AG09309 (cell line): ENCODE measurements around the gene GSTK1.

Experiments used
- DNase-seq: peaks from one replicate; pipeline ENCODE4 v3.0.0-alpha.2; 2010; ENCODE audit warnings: low read depth
- H3K4me3 ChIP-seq: 2 replicates; pipeline ENCODE4 v1.5.1; 2011; ENCODE audit warnings: mild to moderate bottlenecking, low read depth, low read length, moderate library complexity; ENCODE audit not compliant: control insufficient read depth
- TF ChIP-seq, protein P1 (sequence below): IDR thresholded peaks from 2 replicates; pipeline ENCODE4 v1.5.1; 2011; ENCODE audit warnings: mild to moderate bottlenecking, low read depth, low read length, inconsistent platforms; ENCODE audit not compliant: insufficient read depth, control insufficient read depth; ENCODE audit errors: missing control alignments

GSTK1 gene

DNA sequence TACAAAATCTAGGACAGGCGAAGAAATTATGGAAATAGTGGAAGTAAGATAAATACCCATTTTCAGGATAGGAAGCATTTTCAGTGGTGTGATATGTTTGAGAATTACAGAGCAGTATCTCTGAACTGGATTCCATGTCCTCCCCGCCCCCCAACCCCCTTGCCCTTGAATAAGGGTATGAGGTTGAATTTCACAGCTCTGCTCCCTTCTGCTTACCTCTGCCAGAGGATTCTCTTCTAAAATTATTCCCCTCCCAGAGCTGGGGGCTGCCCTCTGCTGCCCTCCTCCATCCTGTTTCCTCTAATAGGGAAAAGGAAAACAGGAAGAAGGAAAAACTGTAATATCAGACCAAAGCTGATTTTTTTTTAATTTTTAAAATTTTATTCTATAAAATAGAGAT lies 45.4 kb downstream of the GSTK1 start:
- H3K4me3 ChIP-seq: no peak overlapping the region
- TF ChIP-seq, protein P1, sequence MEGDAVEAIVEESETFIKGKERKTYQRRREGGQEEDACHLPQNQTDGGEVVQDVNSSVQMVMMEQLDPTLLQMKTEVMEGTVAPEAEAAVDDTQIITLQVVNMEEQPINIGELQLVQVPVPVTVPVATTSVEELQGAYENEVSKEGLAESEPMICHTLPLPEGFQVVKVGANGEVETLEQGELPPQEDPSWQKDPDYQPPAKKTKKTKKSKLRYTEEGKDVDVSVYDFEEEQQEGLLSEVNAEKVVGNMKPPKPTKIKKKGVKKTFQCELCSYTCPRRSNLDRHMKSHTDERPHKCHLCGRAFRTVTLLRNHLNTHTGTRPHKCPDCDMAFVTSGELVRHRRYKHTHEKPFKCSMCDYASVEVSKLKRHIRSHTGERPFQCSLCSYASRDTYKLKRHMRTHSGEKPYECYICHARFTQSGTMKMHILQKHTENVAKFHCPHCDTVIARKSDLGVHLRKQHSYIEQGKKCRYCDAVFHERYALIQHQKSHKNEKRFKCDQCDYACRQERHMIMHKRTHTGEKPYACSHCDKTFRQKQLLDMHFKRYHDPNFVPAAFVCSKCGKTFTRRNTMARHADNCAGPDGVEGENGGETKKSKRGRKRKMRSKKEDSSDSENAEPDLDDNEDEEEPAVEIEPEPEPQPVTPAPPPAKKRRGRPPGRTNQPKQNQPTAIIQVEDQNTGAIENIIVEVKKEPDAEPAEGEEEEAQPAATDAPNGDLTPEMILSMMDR: no peak
- DNase-seq: no peak

DNA sequence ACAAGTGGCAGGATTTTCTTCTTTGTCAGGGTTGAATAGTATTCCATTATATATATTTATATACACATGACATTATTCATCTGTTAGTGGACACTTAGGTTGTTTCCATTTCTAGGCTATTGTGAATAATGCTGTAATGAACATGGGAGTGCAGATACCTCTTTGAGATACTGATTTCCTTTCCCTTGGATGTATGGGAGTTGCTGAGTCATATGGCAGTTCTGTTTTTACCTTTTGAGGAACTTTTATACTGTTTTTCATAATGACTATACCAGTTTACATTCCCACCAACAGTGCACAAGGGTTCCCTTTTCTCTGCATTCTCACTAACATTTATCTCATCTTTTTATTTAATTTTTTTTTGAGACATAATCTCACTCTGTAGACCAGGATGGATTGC lies 50.9 kb downstream of the GSTK1 start:
- TF ChIP-seq, protein P1: no peak
- no peak overlapping the region for H3K4me3 ChIP-seq
- DNase-seq: no peak

DNA sequence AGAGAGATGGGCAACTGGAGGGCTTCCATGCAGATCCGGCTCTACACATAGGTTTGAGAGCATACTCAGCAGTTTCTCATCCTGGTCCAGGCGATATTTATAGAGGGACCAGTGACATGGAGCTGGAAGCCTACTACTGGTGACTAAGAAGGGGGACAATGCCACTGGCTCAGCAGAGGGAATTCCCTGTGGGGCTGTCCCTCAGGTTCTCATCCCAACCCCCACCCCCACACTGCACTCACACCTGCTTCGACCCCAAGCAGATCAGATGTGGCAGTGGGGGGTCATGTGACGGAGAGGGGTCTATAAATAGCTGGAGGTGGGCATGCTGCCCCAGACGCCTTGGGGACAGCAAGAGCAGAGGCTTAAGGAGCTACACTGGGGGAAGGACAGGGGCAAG lies 52.5 kb downstream of the GSTK1 start, which contains the start of gene CLCN1:
TSS of gene CLCN1 (plus strand) at position 336 of the 400 bp plus-strand sequence. CDS start 102 bp downstream, outside the sequence.
- TF ChIP-seq, protein P1: no peak
- no peak for DNase-seq
- no peak within 1 kb of the TSS for H3K4me3 ChIP-seq

DNA sequence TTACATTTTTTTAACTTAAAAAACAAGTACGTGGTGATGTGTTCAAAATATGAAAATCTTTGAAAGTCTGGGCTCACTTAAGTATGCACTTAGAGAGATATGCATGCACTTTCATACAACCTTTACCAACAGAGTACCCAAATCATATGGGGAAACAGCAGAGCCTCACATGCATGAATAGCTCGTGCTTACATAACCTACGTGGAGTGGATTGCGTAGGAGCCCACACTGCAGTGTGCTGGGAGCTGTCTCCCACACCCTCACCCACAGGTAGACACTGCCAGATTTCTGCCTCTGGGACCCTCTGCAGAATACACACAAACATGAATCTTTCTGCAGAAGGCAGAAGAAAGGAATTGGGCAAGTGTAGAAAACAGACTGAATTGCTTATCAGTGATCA lies 53.3 kb downstream of the GSTK1 start:
- DNase-seq: no peak
- no peak overlapping the region for H3K4me3 ChIP-seq
- TF ChIP-seq, protein P1: no peak

DNA sequence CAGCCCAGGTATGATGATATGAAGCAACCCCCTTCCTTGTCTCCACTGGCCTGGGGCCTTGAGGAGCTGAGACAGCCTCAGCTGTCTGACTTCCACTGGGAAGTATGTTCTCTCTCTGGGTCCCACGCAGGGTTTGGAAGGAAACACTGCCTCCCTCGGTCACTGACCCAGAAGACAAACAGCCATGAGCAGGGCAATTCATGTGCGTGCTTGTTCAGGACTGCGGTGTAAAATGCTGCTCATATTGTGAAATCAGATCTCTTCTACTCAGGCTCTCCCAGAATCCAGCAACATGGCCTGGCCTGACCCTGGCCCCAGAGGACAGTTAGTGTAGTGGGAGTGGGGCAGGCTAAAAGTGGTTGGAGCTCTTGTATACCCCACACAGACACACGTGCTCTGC lies 55.4 kb downstream of the GSTK1 start:
- DNase-seq: no peak
- TF ChIP-seq, protein P1: no peak
- H3K4me3 ChIP-seq: no peak overlapping the region
